H1 (cell line): Measurements from ENCODE around the gene ZBTB44. TPM values are rescaled to one million over a fixed set of nuclear protein-coding genes. Genes with fewer than 3 reads are reported as not detected.

Source experiments
- CTCF ChIA-PET: fragments of 300-600 bp; sonication (Branson Sonifier 250); formaldehyde crosslinking; loops from one replicate; lab custom pipeline; 2021; ENCODE audit not compliant: partially characterized antibody; lab: Charles Lee
- POLR2A ChIA-PET: fragments of 300-600 bp; sonication (Branson Sonifier 250); formaldehyde crosslinking; loops from one replicate; lab custom pipeline; 2021; ENCODE audit warnings: inconsistent platforms; ENCODE audit not compliant: partially characterized antibody; lab: Charles Lee
- DNase-seq, 2 experiments: peaks; one replicate each; pipeline versions ENCODE4 v3.0.0 to v3.0.0-alpha.2; 2010 to 2022; ENCODE audit warnings: low spot score in 2 of 2, low read depth in 1 of 2, mixed read lengths in 1 of 2
- FAIRE-seq: peaks from 2 replicates; lab custom pipeline; 2011; peaks lifted over from hg19 to GRCh38; lab: Jason Lieb, UNC
- H2AFZ ChIP-seq: 2 replicates; pipeline ENCODE4 v1.8.1; 2012; ENCODE audit warnings: low read length, inconsistent platforms
- H2AK5ac ChIP-seq: 2 replicates; pipeline ENCODE4 v1.6.1; 2013; ENCODE audit warnings: low read depth, low read length
- H2BK120ac ChIP-seq: replicated peaks from 2 replicates; pipeline ENCODE3; 2013; ENCODE audit warnings: low read depth, low read length, inconsistent platforms
- H2BK12ac ChIP-seq: 2 replicates; pipeline ENCODE4 v1.6.1; 2013; ENCODE audit warnings: low read depth, low read length
- H2BK15ac ChIP-seq: 2 replicates; pipeline ENCODE4 v1.6.1; 2013; ENCODE audit warnings: low read length
- H2BK20ac ChIP-seq: 2 replicates; pipeline ENCODE4 v1.6.1; 2013; ENCODE audit warnings: low read length
- H2BK5ac ChIP-seq: 2 replicates; pipeline ENCODE4 v1.6.1; 2013; ENCODE audit warnings: low read depth, low read length
- H3K14ac ChIP-seq: 2 replicates; pipeline ENCODE4 v1.6.1; 2013; ENCODE audit warnings: inconsistent platforms; ENCODE audit not compliant: insufficient read length
- H3K18ac ChIP-seq: 2 replicates; pipeline ENCODE4 v1.6.1; 2013; ENCODE audit warnings: low read length; ENCODE audit errors: extremely low read depth
- H3K23ac ChIP-seq: 2 replicates; pipeline ENCODE4 v1.6.1; 2013; ENCODE audit warnings: inconsistent platforms; ENCODE audit not compliant: insufficient read length
- H3K23me2 ChIP-seq: 2 replicates; pipeline ENCODE4 v1.6.1; 2013; ENCODE audit warnings: low read depth, low read length
- H3K27ac ChIP-seq: 2 replicates; pipeline ENCODE4 v1.6.1; 2011; ENCODE audit warnings: low read depth, low read length, inconsistent platforms
- H3K27me3 ChIP-seq, 4 experiments: replicated peaks in 1 of 4; 1 replicate in 1 of 4; 2 replicates in 3 of 4; pipeline versions ENCODE4 v1.6.1 to v1.8.1; 2011 to 2013; ENCODE audit warnings: low read length in 3 of 4, mild to moderate bottlenecking in 3 of 4, inconsistent platforms in 2 of 4, mixed read lengths in 2 of 4, moderate library complexity in 1 of 4; ENCODE audit not compliant: control insufficient read depth in 3 of 4, insufficient read depth in 3 of 4; ENCODE audit errors: extremely low read depth in 1 of 4
- H3K36me3 ChIP-seq, 4 experiments: 2 replicates each; pipeline versions ENCODE4 v1.6.1 to v1.8.1; 2011 to 2013; ENCODE audit warnings: mild to moderate bottlenecking in 4 of 4, low read length in 3 of 4, moderate library complexity in 2 of 4, control low read depth in 1 of 4, inconsistent platforms in 1 of 4; ENCODE audit not compliant: insufficient read depth in 4 of 4, control insufficient read depth in 2 of 4
- H3K4ac ChIP-seq: replicated peaks from 2 replicates; pipeline ENCODE3; 2013; ENCODE audit warnings: low read length, low read depth, mixed read lengths, inconsistent platforms; ENCODE audit not compliant: insufficient read length
- H3K4me1 ChIP-seq, 4 experiments: replicated peaks in 1 of 4; 1 replicate in 1 of 4; 2 replicates in 3 of 4; pipeline versions ENCODE4 v1.6.1 to v1.8.1; 2011 to 2013; ENCODE audit warnings: low read length in 3 of 4, inconsistent platforms in 2 of 4, mixed read lengths in 1 of 4; ENCODE audit not compliant: insufficient read depth in 4 of 4, control insufficient read depth in 3 of 4
- H3K4me2 ChIP-seq, 2 experiments: 2 replicates each; pipeline versions ENCODE4 v1.6.1 to v1.8.1; 2011 to 2013; ENCODE audit warnings: low read depth in 2 of 2, low read length in 2 of 2, control low read depth in 1 of 2, inconsistent platforms in 1 of 2, mild to moderate bottlenecking in 1 of 2; ENCODE audit not compliant: insufficient read depth in 1 of 2
- H3K4me3 ChIP-seq, 4 experiments: fragments of 200-600, 300-600 bp in 1 of 4; sonication (generic), shearing (Covaris generic), sonication (Bioruptor Twin) in 1 of 4; 2 replicates each; pipeline versions ENCODE4 v1.5.1 to v1.8.1; 2011 to 2016; ENCODE audit warnings: low read length in 4 of 4, low read depth in 3 of 4, control low read depth in 2 of 4, inconsistent platforms in 2 of 4, mild to moderate bottlenecking in 2 of 4, mixed read lengths in 1 of 4, moderate library complexity in 1 of 4; ENCODE audit not compliant: insufficient read depth in 2 of 4; ENCODE audit errors: extremely low read depth in 1 of 4
- H3K56ac ChIP-seq: replicated peaks from 2 replicates; pipeline ENCODE3; 2013; ENCODE audit warnings: low read depth, mild to moderate bottlenecking, mixed read lengths, low read length, inconsistent platforms; ENCODE audit not compliant: insufficient read length
- H3K79me1 ChIP-seq: 2 replicates; pipeline ENCODE4 v1.6.1; 2013; ENCODE audit warnings: low read depth, low read length, control low read depth
- H3K79me2 ChIP-seq, 2 experiments: 2 replicates each; pipeline versions ENCODE4 v1.6.1 to v1.8.1; 2012 to 2013; ENCODE audit warnings: low read length in 2 of 2, mild to moderate bottlenecking in 2 of 2, inconsistent platforms in 1 of 2; ENCODE audit not compliant: insufficient read depth in 2 of 2, control insufficient read depth in 1 of 2
- H3K9ac ChIP-seq, 4 experiments: replicated peaks in 1 of 4; 1 replicate in 1 of 4; 2 replicates in 3 of 4; pipeline versions ENCODE4 v1.6.1 to v1.8.1; 2011 to 2013; ENCODE audit warnings: low read depth in 3 of 4, low read length in 3 of 4, control low read depth in 2 of 4, mild to moderate bottlenecking in 2 of 4, moderate library complexity in 2 of 4, inconsistent platforms in 1 of 4; ENCODE audit errors: extremely low read depth in 1 of 4
- H3K9me3 ChIP-seq, 2 experiments: 2 replicates each; pipeline versions ENCODE4 v1.6.1 to v1.8.1; 2012 to 2013; ENCODE audit warnings: mild to moderate bottlenecking in 2 of 2, moderate library complexity in 2 of 2, control low read depth in 1 of 2, inconsistent platforms in 1 of 2, low read depth in 1 of 2, low read length in 1 of 2, mixed read lengths in 1 of 2; ENCODE audit not compliant: insufficient read depth in 2 of 2
- H4K20me1 ChIP-seq, 2 experiments: replicated peaks in 1 of 2; 2 replicates each; pipeline versions ENCODE3 to v1.8.1; 2011 to 2013; ENCODE audit warnings: inconsistent platforms in 2 of 2, low read length in 2 of 2, mild to moderate bottlenecking in 1 of 2; ENCODE audit not compliant: insufficient read depth in 2 of 2, control insufficient read depth in 1 of 2
- H4K5ac ChIP-seq: 2 replicates; pipeline ENCODE4 v1.6.1; 2013; ENCODE audit warnings: low read length, low read depth, mixed read lengths, inconsistent platforms; ENCODE audit not compliant: insufficient read length
- H4K8ac ChIP-seq: 2 replicates; pipeline ENCODE4 v1.8.0; 2013; ENCODE audit warnings: mild to moderate bottlenecking, moderate library complexity, low read length, inconsistent platforms; ENCODE audit not compliant: insufficient read depth; ENCODE audit errors: extremely low read depth
- H4K91ac ChIP-seq: replicated peaks from 2 replicates; pipeline ENCODE3; 2013; ENCODE audit warnings: low read length, mixed read lengths, inconsistent platforms; ENCODE audit not compliant: insufficient read length
- BACH1 ChIP-seq: IDR thresholded peaks from 2 replicates; pipeline ENCODE4 v1.6.1; 2012; ENCODE audit warnings: low read length, improper control_type of control experiment
- CEBPB ChIP-seq: IDR thresholded peaks from 2 replicates; pipeline ENCODE4 v1.6.1; 2012; ENCODE audit warnings: low read depth, low read length
- FOSL1 ChIP-seq: IDR thresholded peaks from 2 replicates; pipeline ENCODE4 v1.6.1; 2011; ENCODE audit warnings: mild to moderate bottlenecking, low read depth, low read length, moderate library complexity; ENCODE audit not compliant: insufficient read depth
- JUN ChIP-seq: IDR thresholded peaks from 2 replicates; pipeline ENCODE4 v1.6.1; 2011; ENCODE audit warnings: low read depth, mild to moderate bottlenecking, improper control_type of control experiment, low read length
- JUND ChIP-seq: IDR thresholded peaks from 2 replicates; pipeline ENCODE4 v1.6.1; 2011; ENCODE audit warnings: mild to moderate bottlenecking, improper control_type of control experiment, low read length
- KDM4A ChIP-seq: IDR thresholded peaks from one replicate; pipeline ENCODE4 v1.7.1; 2012; ENCODE audit warnings: low read depth, mild to moderate bottlenecking, moderate library complexity, low read length, inconsistent platforms; ENCODE audit not compliant: severe bottlenecking
- SP1 ChIP-seq: IDR thresholded peaks from 2 replicates; pipeline ENCODE4 v1.6.1; 2011; ENCODE audit warnings: low read depth, low read length
- TAF7 ChIP-seq: optimal IDR thresholded peaks from 2 replicates; pipeline ENCODE3; 2011; ENCODE audit warnings: low read depth, mild to moderate bottlenecking, inconsistent platforms, low read length, moderate library complexity, borderline replicate concordance
- TCF12 ChIP-seq: IDR thresholded peaks from 2 replicates; pipeline ENCODE4 v1.6.1; 2011; ENCODE audit warnings: low read depth, mild to moderate bottlenecking, low read length
- TEAD4 ChIP-seq: IDR thresholded peaks from 2 replicates; pipeline ENCODE4 v1.6.1; 2012; ENCODE audit warnings: low read depth, low read length, inconsistent platforms, mixed read lengths
- YY1 ChIP-seq: IDR thresholded peaks from 2 replicates; pipeline ENCODE4 v1.6.1; 2011; ENCODE audit warnings: low read depth, mild to moderate bottlenecking, low read length
- WGBS, 2 experiments: shearing (Covaris generic) in 1 of 2; methylation state at CpG; one replicate each; pipeline versions ENCODE4 v1.1.6 to v1.1.7; 2013 to 2015; ENCODE audit warnings: low lambda C conversion rate in 2 of 2, mixed read lengths in 2 of 2, inconsistent platforms in 1 of 2, low coverage in 1 of 2, missing lambda C conversion rate in 1 of 2; ENCODE audit not compliant: insufficient replicate concordance in 2 of 2, insufficient coverage in 1 of 2, insufficient read length in 1 of 2; ENCODE audit errors: extremely low coverage in 1 of 2, missing lambda C conversion rate in 1 of 2; 5-methylcytosine and 5-hydroxymethylcytosine counted together
- polyA plus RNA-seq, 7 experiments: library from polyadenylated mRNA; depleted of rRNA in 3 of 7; stranded (reverse) in 5 of 7; unstranded in 2 of 7; fragments of >200 nt in 5 of 7; fragments of 200-250 nt in 2 of 7; gene quantifications; 1 replicate in 5 of 7; 2 replicates in 1 of 7; 4 replicates in 1 of 7; pipeline versions ENCODE4 v1.2.1 to v1.2.3, GENCODE V29; 2011 to 2013; ENCODE audit warnings: missing spikeins in 2 of 7, mixed read lengths in 2 of 7
- total RNA-seq: library from RNA; stranded (reverse); fragmentation: NEBNext Ultra II Directional; extraction: Animal tissue kit (Norgen Biotek cat#: 25700); gene quantifications from 2 replicates; pipeline ENCODE4 v1.2.1, GENCODE V29; 2021
- TF ChIP-seq, protein P1 (sequence below): IDR thresholded peaks from 2 replicates; pipeline ENCODE4 v1.6.1; 2012; ENCODE audit warnings: low read length, inconsistent platforms
- TF ChIP-seq, protein P2 (sequence below): IDR thresholded peaks from 2 replicates; pipeline ENCODE4 v1.6.1; 2011; ENCODE audit warnings: low read length, improper control_type of control experiment

Gene ZBTB44
- total and polyA plus RNA-seq, 2 of the 8 experiments (the other 6 are each of a cell fraction or from before 2014, with no cell fraction given): 37.2 to 158 TPM

DNA sequence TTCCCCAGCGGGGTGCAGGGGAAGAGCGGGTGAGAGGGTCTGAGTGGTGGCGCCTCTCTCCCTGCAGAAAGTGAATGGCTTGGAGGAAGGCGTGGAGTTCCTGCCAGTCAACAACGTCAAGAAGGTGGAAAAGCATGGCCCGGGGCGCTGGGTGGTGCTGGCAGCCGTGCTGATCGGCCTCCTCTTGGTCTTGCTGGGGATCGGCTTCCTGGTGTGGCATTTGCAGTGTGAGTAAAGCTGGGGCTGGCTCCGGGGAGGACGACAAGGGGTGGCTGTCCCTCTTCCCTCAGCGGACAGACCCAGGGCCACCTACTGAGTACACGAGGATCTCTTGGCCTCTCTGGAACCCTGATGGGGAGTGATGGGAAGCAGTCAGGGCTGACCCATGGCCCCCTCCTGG is 126.7 kb downstream of the ZBTB44 start:
- no peak overlapping the region for H2BK12ac ChIP-seq
- H3K18ac ChIP-seq: no peak overlapping the region
- H3K79me1 ChIP-seq: no peaks in the 10 kb centered on the region
- no peak for DNase-seq
- no peaks in the 10 kb centered on the region for H3K36me3 ChIP-seq
- no peak overlapping the region for H4K5ac ChIP-seq
- no peak for FAIRE-seq
- no peaks in the 10 kb centered on the region for H3K27me3 ChIP-seq
- H3K4me2 ChIP-seq: no peak overlapping the region
- no peak overlapping the region for H3K4me3 ChIP-seq
- H3K23me2 ChIP-seq: no peaks in the 10 kb centered on the region
- H4K91ac ChIP-seq: no peak overlapping the region
- no peak overlapping the region for H3K56ac ChIP-seq
- no peak overlapping the region for H3K4ac ChIP-seq
- H2AFZ ChIP-seq: no peak overlapping the region
- H4K8ac ChIP-seq: no peak overlapping the region
- no peak overlapping the region for H2BK120ac ChIP-seq
- H4K20me1 ChIP-seq: peaks cover 0 to 3% of the 10 kb centered on the region in 2 experiments
- no peak overlapping the region for H3K9ac ChIP-seq
- 87% methylated on average over 13 of the region's 14 CpGs; no CpG with 5 or more reads in 1 of the 2 experiments for WGBS, 2 experiments
- H3K14ac ChIP-seq: no peak overlapping the region
- H2BK20ac ChIP-seq: no peak overlapping the region
- no peaks in the 10 kb centered on the region for H3K79me2 ChIP-seq
- POLR2A ChIA-PET: no interaction called here
- CTCF ChIA-PET: no interaction called here
- H3K23ac ChIP-seq: no peak overlapping the region
- H2BK15ac ChIP-seq: no peak overlapping the region
- no peaks in the 10 kb centered on the region for H3K9me3 ChIP-seq
- H3K27ac ChIP-seq: no peak overlapping the region
- H2BK5ac ChIP-seq: no peak overlapping the region
- no peaks in the 10 kb centered on the region for H3K4me1 ChIP-seq
- no peak overlapping the region for H2AK5ac ChIP-seq
- TF ChIP-seq, protein P1, sequence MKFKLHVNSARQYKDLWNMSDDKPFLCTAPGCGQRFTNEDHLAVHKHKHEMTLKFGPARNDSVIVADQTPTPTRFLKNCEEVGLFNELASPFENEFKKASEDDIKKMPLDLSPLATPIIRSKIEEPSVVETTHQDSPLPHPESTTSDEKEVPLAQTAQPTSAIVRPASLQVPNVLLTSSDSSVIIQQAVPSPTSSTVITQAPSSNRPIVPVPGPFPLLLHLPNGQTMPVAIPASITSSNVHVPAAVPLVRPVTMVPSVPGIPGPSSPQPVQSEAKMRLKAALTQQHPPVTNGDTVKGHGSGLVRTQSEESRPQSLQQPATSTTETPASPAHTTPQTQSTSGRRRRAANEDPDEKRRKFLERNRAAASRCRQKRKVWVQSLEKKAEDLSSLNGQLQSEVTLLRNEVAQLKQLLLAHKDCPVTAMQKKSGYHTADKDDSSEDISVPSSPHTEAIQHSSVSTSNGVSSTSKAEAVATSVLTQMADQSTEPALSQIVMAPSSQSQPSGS: no peak
- no peak for TF ChIP-seq SP1
- no peak for TF ChIP-seq BACH1
- TF ChIP-seq JUN: no peak
- no peak for TF ChIP-seq KDM4A
- TF ChIP-seq TCF12: no peak
- TF ChIP-seq TEAD4: no peak
- TF ChIP-seq YY1: no peak
- no peak for TF ChIP-seq JUND
- TF ChIP-seq TAF7: no peak
- no peak for TF ChIP-seq CEBPB
- TF ChIP-seq FOSL1: no peak
- TF ChIP-seq, protein P2, sequence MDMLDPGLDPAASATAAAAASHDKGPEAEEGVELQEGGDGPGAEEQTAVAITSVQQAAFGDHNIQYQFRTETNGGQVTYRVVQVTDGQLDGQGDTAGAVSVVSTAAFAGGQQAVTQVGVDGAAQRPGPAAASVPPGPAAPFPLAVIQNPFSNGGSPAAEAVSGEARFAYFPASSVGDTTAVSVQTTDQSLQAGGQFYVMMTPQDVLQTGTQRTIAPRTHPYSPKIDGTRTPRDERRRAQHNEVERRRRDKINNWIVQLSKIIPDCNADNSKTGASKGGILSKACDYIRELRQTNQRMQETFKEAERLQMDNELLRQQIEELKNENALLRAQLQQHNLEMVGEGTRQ: no peak
